ENCODE results near the gene JUND.
A peak's percentile ranks its signal among the peaks of the same experiment; 100 is the strongest.

The JUND gene

DNA sequence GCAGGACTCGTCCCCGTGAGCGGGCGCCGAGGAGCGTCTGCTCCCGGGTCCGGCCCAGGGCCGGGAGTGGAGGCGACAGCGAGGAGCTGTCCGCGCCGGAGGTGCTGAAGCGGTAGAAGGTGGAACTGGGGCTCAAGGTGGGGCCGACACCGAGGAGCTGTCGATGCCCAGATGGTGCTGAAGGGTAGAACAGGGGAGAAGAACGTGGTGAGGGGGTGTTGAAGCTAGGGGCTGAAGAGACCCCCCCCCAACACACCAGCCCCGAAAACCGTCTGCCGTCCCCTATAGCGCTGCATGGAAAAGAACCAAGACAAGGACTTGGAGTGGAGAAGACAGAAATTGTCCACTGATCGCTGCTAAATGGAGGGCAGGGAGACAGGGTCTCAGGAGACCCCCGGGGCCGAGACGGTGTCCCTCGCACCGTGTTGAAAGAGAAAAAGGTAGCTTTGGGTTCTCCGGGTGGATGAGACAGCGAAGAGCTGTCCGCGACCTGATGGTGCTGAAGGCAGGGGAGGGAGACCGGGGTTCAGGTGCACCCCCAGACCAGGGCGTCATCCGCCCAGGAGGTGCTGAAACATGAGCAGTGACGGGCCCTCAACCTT is 48.1 kb downstream of the JUND start:
- peak in 1 of 2 experiments; percentile 20 for DNase-seq

DNA sequence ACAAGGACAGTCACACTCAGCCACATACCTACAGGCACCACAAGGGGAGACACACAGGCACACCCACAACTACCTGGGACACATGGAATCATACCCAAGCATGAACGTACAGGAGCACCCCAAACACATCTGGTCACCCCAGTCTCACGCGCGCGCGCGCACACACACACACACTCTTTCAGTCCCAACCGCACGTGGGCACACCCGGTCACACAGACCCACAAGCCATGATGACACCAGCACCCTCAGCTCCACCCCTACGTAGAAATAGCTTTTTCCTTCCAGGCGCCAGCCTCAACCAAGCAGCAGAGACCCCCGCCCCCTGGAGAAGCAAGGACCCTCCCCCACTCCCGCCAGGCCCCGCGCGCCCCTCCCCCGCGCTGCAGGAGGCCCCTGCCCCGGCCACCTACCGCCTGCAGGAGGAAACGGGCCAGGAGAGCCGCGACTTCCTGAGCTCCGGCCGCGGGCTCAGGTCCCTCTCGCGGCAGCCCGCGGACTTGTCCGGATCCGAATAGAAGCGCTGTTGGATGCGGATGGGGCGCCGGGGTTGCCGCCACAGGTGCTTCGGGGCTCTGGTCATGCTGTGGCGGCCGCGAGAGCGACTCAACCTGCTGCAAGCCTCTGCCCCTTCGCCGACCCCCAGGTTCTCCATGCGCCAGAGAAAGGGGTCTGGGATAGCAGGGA is 48.7 kb downstream of the JUND start:
- no peak for DNase-seq

DNA sequence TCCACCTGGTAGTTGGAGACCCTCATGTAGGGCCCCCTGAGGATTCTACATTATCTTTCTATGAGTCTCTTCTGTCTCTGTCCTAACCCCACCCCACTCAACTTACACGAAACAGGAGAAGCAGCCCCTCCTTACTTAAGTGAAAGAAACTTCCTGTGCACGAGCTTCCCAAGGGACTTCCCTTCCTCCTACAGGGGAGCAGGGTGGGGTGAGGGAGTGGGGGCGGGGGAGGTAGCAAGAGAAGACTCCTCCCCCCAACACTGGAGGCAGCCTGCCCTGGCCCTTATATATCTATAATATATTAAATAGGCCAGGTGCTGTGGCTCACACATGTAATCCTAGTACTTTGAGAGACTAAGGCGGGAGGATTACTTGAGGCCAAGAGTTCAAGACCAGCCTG is 49.6 kb downstream of the JUND start:
- DNase-seq, result no peak

GRCh38 chr19:18230941-18231734 is 50.3 kb downstream of the JUND start:
- no peak for DNase-seq

DNA sequence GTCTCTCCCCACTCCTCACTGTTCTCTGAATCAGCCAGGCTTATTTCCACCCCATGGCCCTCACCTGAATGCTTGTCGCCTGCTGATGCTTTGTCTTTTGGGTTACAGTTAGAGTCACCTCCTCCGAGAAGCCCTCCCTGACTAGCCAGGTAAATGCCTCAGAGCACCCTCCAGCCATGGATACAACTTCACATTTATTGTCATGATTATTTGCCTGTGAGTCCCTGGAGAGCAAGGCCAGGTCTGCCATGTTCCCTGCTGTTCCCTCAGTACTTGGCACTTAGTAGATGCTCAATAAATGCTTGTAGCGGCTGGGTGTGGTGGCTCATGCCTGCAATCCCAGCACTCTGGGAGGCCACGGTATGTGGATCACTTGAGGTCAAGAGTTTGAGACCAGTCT is 51.5 kb downstream of the JUND start:
- DNase-seq, result no peak

Data from activated CD4-positive, alpha-beta T cell treated with anti-CD3 and anti-CD28 coated beads, Interleukin-2, amount 50 U/mL, for 4 hours (primary cell).